Stimulated activated CD4-positive, alpha-beta T cell treated with anti-CD3 and anti-CD28 coated beads, Interleukin-12 subunit alpha, Interleukin-12 subunit beta, amount 100 ng/mL, for 24 hours (primary cell): ENCODE results near the gene ADGRF1.
"Not testable (repeated sequence)": the region's sequence is repeated elsewhere in the genome, so short reads cannot be mapped to it uniquely, and the experiment has no call there.

Experiments
- DNase-seq, 2 experiments: peaks; one replicate each; pipeline ENCODE4 v3.0.0-alpha.2; 2020; ENCODE audit warnings: low read depth in 2 of 2

Gene ADGRF1

GRCh38 chr6:47042275-47042791, at the start of gene ADGRF1:
Gene ADGRF1, minus strand, starts transcription at chr6:47042332. Its CDS starts 13,271 bp downstream, at chr6:47029061.
- no peak for DNase-seq

DNA sequence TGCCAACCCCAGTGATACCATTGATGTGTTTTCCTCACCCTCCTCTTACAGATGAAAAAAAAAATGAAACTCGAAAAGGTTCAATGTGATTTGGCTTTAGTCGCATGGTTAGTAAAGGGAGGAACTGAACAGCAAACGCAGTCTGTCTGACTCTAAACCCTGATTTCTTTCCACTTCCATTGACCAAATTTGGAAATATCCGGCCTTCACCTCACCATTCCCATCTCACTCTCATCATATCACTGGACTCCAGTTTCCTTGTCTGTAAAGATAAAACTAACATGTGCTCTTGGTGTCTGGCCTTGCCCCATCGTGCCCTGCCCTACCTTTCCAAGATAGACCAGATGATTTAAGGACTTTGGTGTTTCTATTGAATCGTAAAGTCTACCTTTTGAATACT, 48.7 kb upstream of the ADGRF1 start:
- no peak for DNase-seq

GRCh38 chr6:47089473-47089872, 47.3 kb upstream of the ADGRF1 start:
- DNase-seq = not testable (repeated sequence)

GRCh38 chr6:47086051-47086770, 44.1 kb upstream of the ADGRF1 start:
- DNase-seq = no peak

DNA sequence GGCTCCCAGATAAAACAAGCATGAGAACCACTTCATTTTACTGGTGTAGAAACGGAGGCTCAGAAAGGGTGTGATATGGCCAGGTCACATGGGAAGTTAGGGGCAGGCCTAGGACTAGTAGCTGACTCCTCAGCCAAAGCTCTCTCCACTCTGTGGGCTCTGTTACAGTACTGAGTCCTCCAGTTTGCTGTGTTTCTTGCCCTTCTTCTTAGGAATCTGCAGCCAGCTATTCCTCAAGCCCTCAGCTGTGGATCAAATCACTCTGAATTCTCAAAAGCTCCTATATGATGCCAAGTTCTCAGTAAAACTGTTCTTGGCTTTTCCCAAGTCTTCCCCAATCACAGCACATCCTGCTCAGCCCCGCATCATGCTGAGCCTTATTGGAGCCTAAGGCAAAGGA, 42.5 kb upstream of the ADGRF1 start:
- no peak for DNase-seq

DNA sequence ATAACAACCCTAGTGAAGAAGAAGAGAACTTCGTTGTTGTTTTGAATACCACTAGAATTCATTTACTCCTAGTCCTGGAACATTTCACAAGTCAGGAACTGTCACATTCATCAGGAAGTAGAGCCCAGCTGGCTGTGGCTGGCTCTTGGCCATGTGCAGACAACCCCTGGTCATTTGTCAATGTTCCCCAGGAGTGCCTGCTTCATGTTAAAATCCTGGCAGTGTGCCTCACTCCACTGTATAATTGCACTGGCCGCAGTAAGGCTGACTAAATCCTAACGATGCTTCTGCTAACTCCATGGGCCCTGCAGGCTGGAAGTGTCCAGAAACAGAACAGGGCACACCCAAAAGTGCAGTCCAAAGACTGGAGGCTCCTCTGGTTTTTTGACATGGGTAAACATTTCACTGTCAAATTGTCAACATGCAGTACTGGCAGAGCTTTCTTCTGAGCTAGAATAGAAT, 41.5 kb upstream of the ADGRF1 start:
- DNase-seq = no peak

- no peak for DNase-seq
Measured at GRCh38 chr6:47080083-47080596, 38.0 kb upstream of the ADGRF1 start.

- no peak for DNase-seq
Measured at GRCh38 chr6:47079638-47080037, 37.5 kb upstream of the ADGRF1 start.

DNA sequence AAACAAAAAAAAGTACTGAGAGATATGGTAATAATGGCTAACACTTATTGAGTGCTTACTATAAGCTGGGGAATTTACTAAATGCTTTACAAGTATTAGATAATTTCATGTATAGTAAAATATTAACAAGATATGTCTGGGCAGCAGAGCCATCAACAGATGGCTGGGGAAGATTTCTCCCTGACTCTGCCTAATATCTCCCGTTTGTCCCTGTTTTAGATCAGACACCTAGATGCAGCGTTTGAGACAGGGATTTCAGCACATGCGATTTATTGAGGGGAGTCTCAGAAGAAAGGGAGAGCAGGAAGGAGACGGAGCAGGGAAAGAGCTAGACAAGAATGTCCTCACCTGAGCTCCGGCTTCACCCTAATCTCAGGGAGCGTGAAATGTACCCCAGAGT, 36.9 kb upstream of the ADGRF1 start:
- no peak for DNase-seq

DNA sequence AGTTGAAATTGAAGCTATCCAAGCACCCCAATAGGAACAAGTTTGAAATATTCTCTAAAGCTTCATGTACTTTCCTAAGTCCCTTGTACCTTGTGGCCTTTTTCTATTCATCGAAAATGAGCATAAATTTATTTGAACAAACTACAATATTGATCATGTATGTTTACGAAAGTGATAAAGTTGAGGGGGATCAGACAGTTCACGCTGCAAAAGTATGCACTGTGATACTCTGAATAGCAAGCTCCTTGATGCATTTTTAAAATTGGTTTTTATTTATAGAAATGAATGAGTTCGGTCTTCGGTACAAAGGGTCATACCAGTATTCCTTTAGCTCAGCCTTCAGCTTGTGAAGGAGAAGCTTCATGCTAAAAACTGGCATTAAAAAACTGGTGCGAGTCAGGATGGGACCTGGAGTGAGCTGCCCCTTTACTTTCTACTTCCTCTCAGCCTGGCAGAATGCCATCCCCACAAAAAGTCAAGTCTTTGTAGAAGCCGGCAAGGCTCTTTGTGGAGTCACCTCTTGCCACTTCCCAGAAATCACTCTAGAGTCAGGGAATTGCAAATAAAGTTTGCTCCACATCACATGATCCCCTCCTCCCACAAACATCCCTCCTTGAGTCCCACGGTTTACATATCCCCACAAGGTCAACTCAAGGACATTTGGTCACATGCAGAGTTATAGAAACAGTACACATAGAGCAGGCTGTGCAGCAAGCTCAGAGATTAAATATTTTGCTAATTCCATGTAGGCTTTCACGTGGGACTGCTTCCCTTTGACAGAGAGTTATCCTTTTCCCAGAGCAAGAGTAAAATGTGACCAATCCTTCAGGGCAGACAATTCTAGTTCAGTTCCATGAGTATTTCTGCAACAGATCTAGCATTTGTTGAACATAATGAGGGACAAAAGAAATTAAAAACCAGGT, 34.6 kb upstream of the ADGRF1 start:
- no peak for DNase-seq

GRCh38 chr6:47075741-47076421, 33.7 kb upstream of the ADGRF1 start:
- no peak for DNase-seq

- DNase-seq = no peak
Measured at GRCh38 chr6:47075168-47075567, 33.0 kb upstream of the ADGRF1 start.

- DNase-seq = no peak
Measured at GRCh38 chr6:47073125-47074110, 31.3 kb upstream of the ADGRF1 start.

DNA sequence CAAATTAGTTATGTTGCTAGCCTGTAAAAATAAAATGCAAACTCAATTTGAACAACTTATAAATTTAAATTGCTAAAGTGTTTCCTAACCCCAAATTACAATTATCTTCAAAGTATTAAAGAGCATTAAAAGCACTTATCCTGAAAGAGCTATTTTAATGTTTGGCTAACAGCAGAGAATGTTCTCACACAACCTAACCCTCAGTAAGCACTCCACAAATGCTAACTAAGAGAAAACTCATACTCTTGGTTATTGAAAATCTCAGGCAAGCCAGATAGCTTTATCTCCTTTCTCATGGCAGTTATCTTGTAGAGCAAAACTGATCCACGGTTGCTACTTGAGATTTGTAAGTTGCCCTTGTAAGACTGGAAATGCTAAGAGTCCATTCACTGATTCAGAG, 30.5 kb upstream of the ADGRF1 start:
- DNase-seq = no peak

GRCh38 chr6:47071681-47072080, 29.5 kb upstream of the ADGRF1 start:
- DNase-seq = no peak

GRCh38 chr6:47070461-47070860, 28.3 kb upstream of the ADGRF1 start:
- DNase-seq = no peak

DNA sequence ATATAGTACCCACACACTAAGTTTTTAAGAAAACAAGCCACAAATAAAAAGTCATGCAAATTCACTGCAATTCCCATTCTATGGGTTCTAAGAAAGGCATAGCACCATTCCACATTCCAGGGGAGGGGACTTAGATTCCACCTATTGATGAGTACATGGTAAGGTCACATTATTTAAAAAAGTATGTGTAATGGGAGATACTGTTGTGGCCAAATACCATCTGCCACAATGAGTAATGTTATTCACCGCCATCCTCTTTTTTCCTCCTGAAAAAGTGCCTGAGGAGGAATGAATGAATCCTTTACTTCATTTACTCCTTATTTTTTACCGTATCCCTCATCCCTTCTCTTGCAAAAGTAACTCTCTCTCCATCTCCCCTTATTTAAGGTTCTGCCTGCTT, 27.0 kb upstream of the ADGRF1 start:
- no peak for DNase-seq

DNA sequence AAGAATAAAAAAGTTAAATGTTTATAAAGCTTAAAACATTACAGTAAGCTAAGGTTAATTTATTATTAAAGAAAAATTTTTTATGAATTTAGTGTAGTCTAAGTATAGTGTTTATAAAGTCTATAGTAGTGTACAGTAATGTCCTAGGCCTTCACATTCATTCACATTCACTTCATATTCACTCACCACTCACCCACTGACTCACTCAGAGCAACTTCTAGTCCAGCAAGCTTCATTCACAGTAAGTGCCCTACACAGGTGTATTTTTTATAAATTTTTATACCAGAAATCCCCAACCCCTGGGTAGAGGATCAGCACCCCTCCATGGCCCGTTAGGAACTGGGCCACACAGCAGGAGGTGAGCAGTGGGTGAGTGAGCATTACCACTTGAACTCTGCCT, 24.3 kb upstream of the ADGRF1 start:
- no peak for DNase-seq

- DNase-seq = no peak
Measured at GRCh38 chr6:47064274-47064673, 22.1 kb upstream of the ADGRF1 start.

- DNase-seq = no peak
Measured at GRCh38 chr6:47062346-47062745, 20.2 kb upstream of the ADGRF1 start.
